ENCODE measurements around the gene CXCL12. TPM values are rescaled to one million over a fixed set of nuclear protein-coding genes. Genes with fewer than 3 reads are reported as not detected.

CXCL12 gene
- total RNA-seq, 2 donors from 2014 or later, result not detected

GRCh38 chr10:44339218-44339617 lies 45.7 kb downstream of the CXCL12 start:
- Mint-ChIP-seq H3K27me3 (ENCODE audit: low read depth) (peaks cover 5% of the 10 kb centered on the region), H3K36me3 (ENCODE audit: insufficient read depth in 2 of 2) (no peaks in the 10 kb centered on the region), H3K4me1 (ENCODE audit: low read depth) (no peaks in the 10 kb centered on the region), H3K27ac (no peak overlapping the region), H3K9me3 (no peaks in the 10 kb centered on the region), H3K4me3 (no peak overlapping the region)
- DNase-seq, result no peak
- no peak for ATAC-seq (replicated peaks in 1 of 2)

GRCh38 chr10:44337081-44337480 lies 47.8 kb downstream of the CXCL12 start:
- no peaks in the 10 kb centered on the region for H3K4me1 Mint-ChIP-seq (ENCODE audit: low read depth)

GRCh38 chr10:44335330-44336021 lies 49.4 kb downstream of the CXCL12 start:
- Mint-ChIP-seq H3K27ac (no peak overlapping the region), H3K36me3 (ENCODE audit: insufficient read depth in 2 of 2) (no peaks in the 10 kb centered on the region), H3K4me1 (ENCODE audit: low read depth) (no peaks in the 10 kb centered on the region), H3K27me3 (ENCODE audit: low read depth) (peaks cover 5% of the 10 kb centered on the region), H3K4me3 (no peak overlapping the region), H3K9me3 (no peaks in the 10 kb centered on the region)
- no peak for DNase-seq
- no peak for ATAC-seq (replicated peaks in 1 of 2)

More at GRCh38 chr10:44337081-44337480, 47.8 kb downstream of the CXCL12 start:
- Mint-ChIP-seq H3K36me3 (ENCODE audit: insufficient read depth in 2 of 2) (no peaks in the 10 kb centered on the region), H3K27me3 (ENCODE audit: low read depth) (peaks cover 5% of the 10 kb centered on the region), H3K9me3 (no peaks in the 10 kb centered on the region), H3K27ac (no peak overlapping the region), H3K4me3 (no peak overlapping the region)
- DNase-seq, result no peak
- ATAC-seq (replicated peaks in 1 of 2), result no peak

- ATAC-seq (replicated peaks in 1 of 2), result no peak
- no peaks in the 10 kb centered on the region for H3K4me1 Mint-ChIP-seq (ENCODE audit: low read depth)
- H3K36me3 Mint-ChIP-seq (ENCODE audit: insufficient read depth in 2 of 2), result no peaks in the 10 kb centered on the region
- peaks cover 4% of the 10 kb centered on the region for H3K27me3 Mint-ChIP-seq (ENCODE audit: low read depth)
- DNase-seq, result no peak
- no peak overlapping the region for H3K4me3 Mint-ChIP-seq
- H3K27ac Mint-ChIP-seq, result no peak overlapping the region
- H3K9me3 Mint-ChIP-seq, result no peaks in the 10 kb centered on the region
Measured at GRCh38 chr10:44334621-44335184, 50.2 kb downstream of the CXCL12 start.

GRCh38 chr10:44334091-44334490 lies 50.8 kb downstream of the CXCL12 start:
- Mint-ChIP-seq H3K27ac (no peak overlapping the region), H3K9me3 (no peaks in the 10 kb centered on the region), H3K36me3 (ENCODE audit: insufficient read depth in 2 of 2) (no peaks in the 10 kb centered on the region), H3K27me3 (ENCODE audit: low read depth) (peaks cover 6% of the 10 kb centered on the region), H3K4me1 (ENCODE audit: low read depth) (no peaks in the 10 kb centered on the region), H3K4me3 (no peak overlapping the region)
- ATAC-seq (replicated peaks in 1 of 2) (no peak), DNase-seq (no peak)

GRCh38 chr10:44333511-44333910 lies 51.4 kb downstream of the CXCL12 start:
- Mint-ChIP-seq H3K4me3 (no peak overlapping the region), H3K4me1 (ENCODE audit: low read depth) (no peaks in the 10 kb centered on the region), H3K9me3 (no peaks in the 10 kb centered on the region), H3K27ac (no peak overlapping the region), H3K36me3 (ENCODE audit: insufficient read depth in 2 of 2) (no peaks in the 10 kb centered on the region), H3K27me3 (ENCODE audit: low read depth) (peaks cover 12% of the 10 kb centered on the region)
- no peak for ATAC-seq (replicated peaks in 1 of 2)
- DNase-seq, result no peak

- Mint-ChIP-seq H3K27me3 (ENCODE audit: low read depth) (peaks cover 15% of the 10 kb centered on the region), H3K4me3 (no peak overlapping the region)
Measured at GRCh38 chr10:44332465-44332864, 52.4 kb downstream of the CXCL12 start.

GRCh38 chr10:44330431-44330830 lies 54.5 kb downstream of the CXCL12 start:
- Mint-ChIP-seq H3K36me3 (ENCODE audit: insufficient read depth in 2 of 2) (no peaks in the 10 kb centered on the region), H3K4me1 (ENCODE audit: low read depth) (no peaks in the 10 kb centered on the region), H3K9me3 (no peaks in the 10 kb centered on the region), H3K4me3 (no peak overlapping the region), H3K27ac (no peak overlapping the region), H3K27me3 (ENCODE audit: low read depth) (peaks cover 24% of the 10 kb centered on the region)
- ATAC-seq (replicated peaks in 1 of 2) (no peak), DNase-seq (no peak)

More at GRCh38 chr10:44332465-44332864, 52.4 kb downstream of the CXCL12 start:
- DNase-seq, result no peak
- H3K4me1 Mint-ChIP-seq (ENCODE audit: low read depth), result no peaks in the 10 kb centered on the region
- no peaks in the 10 kb centered on the region for H3K9me3 Mint-ChIP-seq
- H3K27ac Mint-ChIP-seq, result no peak overlapping the region
- no peak for ATAC-seq (replicated peaks in 1 of 2)
- H3K36me3 Mint-ChIP-seq (ENCODE audit: insufficient read depth in 2 of 2), result no peaks in the 10 kb centered on the region

GRCh38 chr10:44327461-44327860 lies 57.4 kb downstream of the CXCL12 start:
- Mint-ChIP-seq H3K27me3 (ENCODE audit: low read depth) (peaks cover 24% of the 10 kb centered on the region), H3K9me3 (no peaks in the 10 kb centered on the region), H3K36me3 (ENCODE audit: insufficient read depth in 2 of 2) (no peaks in the 10 kb centered on the region), H3K4me1 (ENCODE audit: low read depth) (no peaks in the 10 kb centered on the region), H3K4me3 (no peak overlapping the region), H3K27ac (no peak overlapping the region)
- ATAC-seq (replicated peaks in 1 of 2) (no peak), DNase-seq (no peak)

Measured in activated T-cell treated with anti-CD3 and anti-CD28 coated beads, Interleukin-2, amount 50 U/mL, for 72 hours (primary cell).